OCI-M2 (cell line): Measurements from ENCODE around the gene CLPX.
"Not testable (repeated sequence)": the region's sequence is repeated elsewhere in the genome, so short reads cannot be mapped to it uniquely, and the experiment has no call there.

Experiments
- DNase-seq: peaks from one replicate; lab custom pipeline; 2025; ENCODE audit not compliant: unreplicated experiment; lab: John Stamatoyannopoulos, UW

CLPX gene

GRCh38 chr15:65184868-65185717 lies at the start of gene CLPX:
TSS of gene CLPX (minus strand) at chr15:65185342. CDS start at chr15:65185153, 189 bp downstream.
- peak; percentile 34 for DNase-seq

- DNase-seq, result no peak
These were observed 48.6 kb upstream of the CLPX start for GRCh38 chr15:65233696-65234095.

DNA sequence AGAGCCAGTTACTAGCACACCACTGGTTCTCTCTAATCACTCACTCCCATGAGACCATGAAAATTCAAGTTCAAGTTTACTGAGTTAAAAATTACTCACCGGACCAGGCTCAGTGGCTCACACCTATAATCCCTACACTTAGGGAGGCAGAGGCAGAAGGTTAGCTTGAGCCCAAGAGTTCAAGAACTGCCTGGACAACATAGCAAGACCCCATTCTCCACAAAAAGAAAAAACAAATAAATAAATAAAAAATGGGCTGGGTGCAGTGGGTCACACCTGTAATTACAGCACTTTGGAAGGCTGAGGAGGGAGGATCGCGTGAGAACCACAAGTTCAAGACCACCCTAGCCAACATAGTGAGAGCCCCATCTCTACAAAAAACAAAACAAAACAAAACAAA lies 47.4 kb upstream of the CLPX start:
- DNase-seq, result no peak

GRCh38 chr15:65231306-65231705 lies 46.2 kb upstream of the CLPX start:
- DNase-seq, result no peak

- DNase-seq, result not testable (repeated sequence)
These were observed 41.8 kb upstream of the CLPX start for GRCh38 chr15:65226901-65227300.

- no peak for DNase-seq
These were observed 41.1 kb upstream of the CLPX start for GRCh38 chr15:65226221-65226620.

- DNase-seq, result no peak
These were observed 38.9 kb upstream of the CLPX start for GRCh38 chr15:65223996-65224395.

DNA sequence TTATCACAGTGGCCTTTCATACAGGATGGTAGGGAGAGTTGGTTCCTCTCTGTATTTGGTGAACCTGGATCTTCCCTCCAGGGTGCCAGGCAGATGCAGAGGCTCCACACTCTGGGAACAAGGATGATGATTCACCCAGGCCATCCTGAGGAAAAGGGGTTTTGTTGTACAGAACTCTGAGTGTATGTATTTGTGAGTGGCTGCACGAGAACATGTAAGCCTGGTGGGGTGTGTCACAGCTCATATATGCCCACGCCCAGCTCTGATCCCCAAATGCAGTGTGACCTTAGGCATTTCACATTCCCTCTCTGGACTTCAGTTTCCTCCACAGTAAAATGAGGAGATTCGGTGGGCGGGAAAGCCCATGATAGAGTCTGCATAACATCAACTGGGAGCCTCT lies 37.7 kb upstream of the CLPX start:
- no peak for DNase-seq

- DNase-seq, result no peak
These were observed 36.6 kb upstream of the CLPX start for GRCh38 chr15:65221697-65222096.

DNA sequence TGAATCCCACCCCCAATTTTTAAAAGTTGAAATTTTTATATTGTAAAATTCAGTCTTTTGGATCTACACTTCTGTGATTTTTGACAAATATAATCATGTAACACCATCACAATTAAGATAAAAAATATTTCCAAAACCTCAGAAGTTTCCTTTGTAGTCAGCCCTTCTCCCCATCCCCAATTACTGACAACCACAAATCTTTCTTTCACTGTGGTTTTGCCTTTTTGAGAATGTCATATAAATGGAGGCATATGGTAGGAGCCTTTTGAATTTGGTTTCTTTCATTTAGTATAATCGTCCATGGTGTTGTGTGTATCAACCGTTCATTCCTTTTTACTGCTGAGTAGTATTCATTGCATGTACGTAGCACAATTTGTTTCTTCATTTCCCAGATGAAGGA lies 34.0 kb upstream of the CLPX start:
- no peak for DNase-seq

DNA sequence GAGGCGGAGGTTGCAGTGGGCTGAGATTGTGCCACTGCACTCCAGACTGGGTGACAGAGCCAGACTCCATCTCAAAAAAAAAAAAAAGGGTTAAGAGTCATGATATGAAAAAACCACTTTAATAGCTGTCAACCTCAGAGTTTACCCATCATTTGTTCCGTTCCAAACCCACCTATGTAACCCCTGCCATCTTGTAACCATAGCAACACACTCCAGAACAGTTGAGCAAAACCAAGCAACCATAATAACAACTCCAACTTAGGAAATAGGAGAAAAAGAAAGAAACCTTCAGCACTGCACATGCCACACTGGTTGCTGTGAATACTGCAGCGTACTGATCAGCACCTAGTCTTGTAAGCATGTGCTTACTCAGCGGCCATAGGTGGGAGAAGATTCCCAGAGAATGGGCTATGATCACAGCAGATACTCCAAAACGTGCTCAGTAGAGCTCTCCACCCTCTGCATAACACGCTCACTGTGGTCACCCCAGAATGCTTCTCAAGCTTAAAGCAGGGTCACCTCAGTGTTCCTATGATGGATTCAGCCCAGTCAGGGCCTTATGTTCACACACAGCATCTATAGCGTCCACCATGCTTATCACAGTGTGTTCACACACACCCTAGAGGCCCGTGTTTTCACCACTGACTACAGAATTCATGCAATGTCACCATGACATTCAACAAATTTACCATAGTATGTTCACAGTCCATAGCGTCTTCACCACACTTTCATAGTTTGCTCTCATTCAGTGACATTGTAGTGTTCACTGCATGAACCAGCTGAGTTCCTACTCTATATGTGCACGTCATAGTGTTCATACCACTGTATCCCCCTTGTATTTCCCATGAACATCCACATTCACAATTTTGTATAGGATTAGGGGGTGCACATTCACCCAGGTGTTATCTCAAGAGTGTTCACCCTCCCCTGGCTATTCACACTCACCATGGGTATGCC lies 32.7 kb upstream of the CLPX start:
- no peak for DNase-seq

- DNase-seq, result no peak
These were observed 30.4 kb upstream of the CLPX start for GRCh38 chr15:65215496-65215895.

DNA sequence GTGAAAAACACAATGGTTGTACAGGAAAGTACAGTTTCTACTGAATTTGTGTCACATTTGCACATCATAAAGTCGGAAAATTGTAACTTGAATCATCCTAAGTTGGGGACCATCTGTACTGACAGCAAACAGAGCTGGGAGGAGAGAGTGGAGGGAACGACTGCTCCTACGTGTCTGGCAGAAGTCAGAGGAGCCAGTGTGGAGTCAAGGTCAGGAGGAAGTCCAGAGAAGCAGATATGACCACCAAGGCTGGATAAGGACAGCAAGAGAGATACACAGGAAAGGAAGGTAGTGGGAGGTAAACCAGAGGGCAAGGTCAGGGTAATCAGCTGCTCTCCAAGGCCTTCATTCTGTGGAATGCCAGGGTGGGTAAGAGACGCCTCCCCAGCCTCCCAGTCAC lies 28.9 kb upstream of the CLPX start:
- no peak for DNase-seq

GRCh38 chr15:65213241-65213640 lies 28.1 kb upstream of the CLPX start:
- DNase-seq, result no peak

- DNase-seq, result no peak
These were observed 27.0 kb upstream of the CLPX start for GRCh38 chr15:65212097-65212496.

- DNase-seq, result no peak
These were observed 26.4 kb upstream of the CLPX start for GRCh38 chr15:65211482-65211982.

- DNase-seq, result no peak
These were observed 25.8 kb upstream of the CLPX start, which contains the start of gene CILP for GRCh38 chr15:65210770-65211481. TSS of gene CILP (minus strand) at chr15:65211473. CDS start at chr15:65209755, 1,718 bp downstream.

GRCh38 chr15:65209701-65210643 lies 24.8 kb upstream of the CLPX start:
- DNase-seq, result no peak

- no peak for DNase-seq
These were observed 23.5 kb upstream of the CLPX start for GRCh38 chr15:65208647-65209046.
